Measurements from ENCODE around the gene PRAMEF20. TPM values are rescaled to one million over a fixed set of nuclear protein-coding genes. Genes with fewer than 3 reads are reported as not detected.

The PRAMEF20 gene
- total RNA-seq, 1 donor from 2014 or later, result not detected

- H3K27me3 Mint-ChIP-seq, result peaks cover 3% of the 10 kb centered on the region
- H3K9me3 Mint-ChIP-seq (ENCODE audit: low read depth), result peaks cover 15% of the 10 kb centered on the region
- H3K4me1 Mint-ChIP-seq (ENCODE audit: low read depth), result no peaks in the 10 kb centered on the region
- H3K36me3 Mint-ChIP-seq (ENCODE audit: insufficient read depth), result no peaks in the 10 kb centered on the region
- TF ChIP-seq, protein P1, sequence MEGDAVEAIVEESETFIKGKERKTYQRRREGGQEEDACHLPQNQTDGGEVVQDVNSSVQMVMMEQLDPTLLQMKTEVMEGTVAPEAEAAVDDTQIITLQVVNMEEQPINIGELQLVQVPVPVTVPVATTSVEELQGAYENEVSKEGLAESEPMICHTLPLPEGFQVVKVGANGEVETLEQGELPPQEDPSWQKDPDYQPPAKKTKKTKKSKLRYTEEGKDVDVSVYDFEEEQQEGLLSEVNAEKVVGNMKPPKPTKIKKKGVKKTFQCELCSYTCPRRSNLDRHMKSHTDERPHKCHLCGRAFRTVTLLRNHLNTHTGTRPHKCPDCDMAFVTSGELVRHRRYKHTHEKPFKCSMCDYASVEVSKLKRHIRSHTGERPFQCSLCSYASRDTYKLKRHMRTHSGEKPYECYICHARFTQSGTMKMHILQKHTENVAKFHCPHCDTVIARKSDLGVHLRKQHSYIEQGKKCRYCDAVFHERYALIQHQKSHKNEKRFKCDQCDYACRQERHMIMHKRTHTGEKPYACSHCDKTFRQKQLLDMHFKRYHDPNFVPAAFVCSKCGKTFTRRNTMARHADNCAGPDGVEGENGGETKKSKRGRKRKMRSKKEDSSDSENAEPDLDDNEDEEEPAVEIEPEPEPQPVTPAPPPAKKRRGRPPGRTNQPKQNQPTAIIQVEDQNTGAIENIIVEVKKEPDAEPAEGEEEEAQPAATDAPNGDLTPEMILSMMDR (IDR thresholded peaks at IDR 0.05; ENCODE audit: unreplicated experiment), result no peak
- no peak overlapping the region for H3K27ac Mint-ChIP-seq
- DNase-seq (ENCODE audit: low spot score, unreplicated experiment), result no peak
- H3K4me3 Mint-ChIP-seq (ENCODE audit: low read depth), result no peak overlapping the region
Observed at GRCh38 chr1:13462682-13463081, 52.4 kb downstream of the PRAMEF20 start.

GRCh38 chr1:13465515-13465914 lies 55.3 kb downstream of the PRAMEF20 start:
- no peak overlapping the region for H3K4me3 Mint-ChIP-seq (ENCODE audit: low read depth)
- no peaks in the 10 kb centered on the region for H3K4me1 Mint-ChIP-seq (ENCODE audit: low read depth)
- no peaks in the 10 kb centered on the region for H3K36me3 Mint-ChIP-seq (ENCODE audit: insufficient read depth)
- H3K9me3 Mint-ChIP-seq (ENCODE audit: low read depth), result peaks cover 6% of the 10 kb centered on the region
- TF ChIP-seq, protein P1 (IDR thresholded peaks at IDR 0.05; ENCODE audit: unreplicated experiment), result no peak
- DNase-seq (ENCODE audit: low spot score, unreplicated experiment), result no peak
- H3K27me3 Mint-ChIP-seq, result peaks cover 5% of the 10 kb centered on the region
- no peak overlapping the region for H3K27ac Mint-ChIP-seq

DNA sequence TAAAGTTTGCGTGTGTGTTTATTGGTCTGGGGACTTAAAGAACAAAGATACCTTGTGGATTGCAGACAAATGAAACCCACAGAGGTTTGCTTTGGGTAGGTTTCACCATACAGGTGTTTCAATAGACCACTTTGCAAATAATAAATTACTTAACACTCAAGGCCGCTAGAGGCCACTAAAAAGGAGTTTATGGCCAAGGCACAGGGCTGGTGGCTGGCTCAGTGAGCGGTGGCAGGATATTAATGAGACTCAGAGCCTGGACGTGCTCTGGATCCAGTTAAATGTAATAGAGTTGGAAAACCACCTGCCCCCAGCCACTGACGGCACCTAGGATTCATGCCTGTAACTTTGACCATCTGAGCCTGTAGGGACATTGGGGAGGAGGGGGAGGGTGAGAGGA lies 59.1 kb downstream of the PRAMEF20 start:
- TF ChIP-seq, protein P1 (IDR thresholded peaks at IDR 0.05; ENCODE audit: unreplicated experiment), result peak; percentile 46
- Mint-ChIP-seq H3K9me3 (ENCODE audit: low read depth) (peaks cover 6% of the 10 kb centered on the region), H3K4me1 (ENCODE audit: low read depth) (no peaks in the 10 kb centered on the region), H3K4me3 (ENCODE audit: low read depth) (no peak overlapping the region), H3K27ac (no peak overlapping the region), H3K36me3 (ENCODE audit: insufficient read depth) (no peaks in the 10 kb centered on the region), H3K27me3 (peaks cover 15% of the 10 kb centered on the region)
- no peak for DNase-seq (ENCODE audit: low spot score, unreplicated experiment)

Other genes starting within 250 kb of the PRAMEF20 start
- gene HNRNPCL4, start 244.8 kb upstream of the PRAMEF20 start, total RNA-seq, result not detected in 2 replicates
- not detected in 2 replicates for gene PRAMEF9, start 238.6 kb upstream of the PRAMEF20 start, total RNA-seq
- not detected in 2 replicates for gene PRAMEF13, start 209.0 kb upstream of the PRAMEF20 start, total RNA-seq
- gene PRAMEF18, start 184.3 kb upstream of the PRAMEF20 start, total RNA-seq, result not detected in 2 replicates
- gene PRAMEF5, start 156.3 kb upstream of the PRAMEF20 start, total RNA-seq, result not detected in 2 replicates
- not detected in 2 replicates for gene PRAMEF8, start 125.3 kb upstream of the PRAMEF20 start, total RNA-seq
- not detected in 2 replicates for gene PRAMEF33, start 106.9 kb upstream of the PRAMEF20 start, total RNA-seq
- not detected in 2 replicates for gene PRAMEF15, start 94.9 kb upstream of the PRAMEF20 start, total RNA-seq
- gene PRAMEF14, start 63.3 kb upstream of the PRAMEF20 start, total RNA-seq, result not detected in 2 replicates
- not detected in 2 replicates for gene PRAMEF19, start 38.5 kb upstream of the PRAMEF20 start, total RNA-seq
- gene PRAMEF17, start 20.8 kb upstream of the PRAMEF20 start, total RNA-seq, result not detected in 2 replicates
- not detected in 2 replicates for gene LRRC38, start 103.6 kb downstream of the PRAMEF20 start, total RNA-seq
- gene PDPN, start 173.4 kb downstream of the PRAMEF20 start, total RNA-seq, result 9.5 and 13.9 TPM in 2 replicates